Lung (tissue), 12 donors: ENCODE measurements around the gene GPC6. TPM values are rescaled to one million over a fixed set of nuclear protein-coding genes. Genes with fewer than 3 reads are reported as not detected.

Experiments used
- ATAC-seq: fragments of 200-7000 bp; cut with Tn5 transposase; one replicate; pipeline ENCODE4 v1.9.1; 2020; ENCODE audit warnings: moderate number of reproducible peaks; ENCODE audit not compliant: insufficient read depth, low FRiP score
- DNase-seq, 3 donors: peaks; one replicate each; pipeline ENCODE4 v3.0.0-alpha.2; 2013 to 2017
- H3K27ac ChIP-seq, 2 donors: one replicate each; pipeline ENCODE4 v1.5.1; 2013; ENCODE audit warnings: mild to moderate bottlenecking in 2 of 2, moderate library complexity in 2 of 2, control low read depth in 1 of 2, inconsistent platforms in 1 of 2, low read depth in 1 of 2, low read length in 1 of 2
- H3K27me3 ChIP-seq, 3 donors: one replicate each; pipeline ENCODE4 v1.5.1; 2013; ENCODE audit warnings: low read length in 2 of 3; ENCODE audit not compliant: control insufficient read depth in 3 of 3, insufficient read depth in 3 of 3
- H3K36me3 ChIP-seq, 4 donors: one replicate each; pipeline ENCODE4 v1.5.1; 2013; ENCODE audit warnings: low read length in 4 of 4, mild to moderate bottlenecking in 1 of 4, moderate library complexity in 1 of 4; ENCODE audit not compliant: control insufficient read depth in 4 of 4, insufficient read depth in 4 of 4
- H3K4me1 ChIP-seq, 5 donors: one replicate each; pipeline ENCODE4 v1.5.1; 2013; ENCODE audit warnings: low read length in 5 of 5, mild to moderate bottlenecking in 2 of 5, moderate library complexity in 1 of 5; ENCODE audit not compliant: control insufficient read depth in 5 of 5, insufficient read depth in 5 of 5
- H3K4me3 ChIP-seq: one replicate; pipeline ENCODE4 v1.5.1; 2013; ENCODE audit warnings: mild to moderate bottlenecking, control low read depth, moderate library complexity
- H3K9ac ChIP-seq, 2 donors: one replicate each; pipeline ENCODE4 v1.5.1; 2013; ENCODE audit warnings: low read length in 2 of 2, control low read depth in 1 of 2; ENCODE audit not compliant: insufficient read depth in 1 of 2
- H3K9me3 ChIP-seq, 4 donors: one replicate each; pipeline ENCODE4 v1.5.1; 2013; ENCODE audit warnings: low read length in 3 of 4, mild to moderate bottlenecking in 1 of 4, moderate library complexity in 1 of 4; ENCODE audit not compliant: control insufficient read depth in 4 of 4, insufficient read depth in 3 of 4
- CTCF ChIP-seq: IDR thresholded peaks from 2 replicates; pipeline ENCODE4 v1.5.1; 2012; ENCODE audit warnings: mild to moderate bottlenecking; ENCODE audit errors: control extremely low read depth, extremely low read depth
- WGBS, 2 donors: extraction: QIAGEN DNeasy Blood & Tissue Kit; methylation state at CpG; one replicate each; pipeline ENCODE4 v1.1.7; 2013; 5-methylcytosine and 5-hydroxymethylcytosine counted together
- polyA plus RNA-seq, 2 donors: library from polyadenylated mRNA; stranded (reverse); fragments of 200-250 nt; gene quantifications; one replicate each; pipeline ENCODE4 v1.2.1, GENCODE V29; 2013
- total RNA-seq, 2 donors: library from RNA; depleted of rRNA in 1 of 2; stranded (reverse); fragments of >200 nt in 1 of 2; gene quantifications; one replicate each; pipeline ENCODE4 v1.2.1, GENCODE V29; 2014 to 2021
- donor health status: control.
- donor health status: control.
- donor health status: Bipolar disorder and iron deficiency.
- donor health status: healthy.
- donor health status: DM: yes; HTN: yes; CAD: no.

The GPC6 gene
- total and polyA plus RNA-seq, 4 donors = 0.45 to 31.4 (median 4.8) TPM

- ATAC-seq = no peak
- Histone ChIP-seq H3K36me3 (no peaks in the 10 kb centered on the region), H3K4me3 (no peak overlapping the region)
These were observed 284.4 kb downstream of the GPC6 start for GRCh38 chr13:93511011-93511410.

GRCh38 chr13:93515267-93515666, 288.7 kb downstream of the GPC6 start:
- Histone ChIP-seq H3K36me3 (no peaks in the 10 kb centered on the region), H3K27me3 (no peaks in the 10 kb centered on the region), H3K27ac (no peak overlapping the region), H3K9ac (no peak overlapping the region), H3K9me3 (no peaks in the 10 kb centered on the region), H3K4me1 (no peaks in the 10 kb centered on the region), H3K4me3 (no peak overlapping the region)
- ATAC-seq (no peak), DNase-seq (no peak)
- TF ChIP-seq CTCF = no peak

More at GRCh38 chr13:93511011-93511410, 284.4 kb downstream of the GPC6 start:
- H3K27me3 ChIP-seq = no peaks in the 10 kb centered on the region
- WGBS, 2 donors = 49 to 50% methylated on average over 2 of the region's 2 CpGs
- H3K9me3 ChIP-seq = no peaks in the 10 kb centered on the region
- DNase-seq = no peak
- TF ChIP-seq CTCF = no peak
- H3K4me1 ChIP-seq = peaks cover 0 to 2% (median 0%) of the 10 kb centered on the region in 5 donors
- H3K9ac ChIP-seq = no peak overlapping the region
- H3K27ac ChIP-seq = no peak overlapping the region

- no peaks in the 10 kb centered on the region for H3K9me3 ChIP-seq
- DNase-seq (no peak), ATAC-seq (no peak)
- no peak overlapping the region for H3K9ac ChIP-seq
- H3K27ac ChIP-seq = no peak overlapping the region
- H3K4me1 ChIP-seq = no peaks in the 10 kb centered on the region
- H3K27me3 ChIP-seq = no peaks in the 10 kb centered on the region
- no peak overlapping the region for H3K4me3 ChIP-seq
- no peak for TF ChIP-seq CTCF
- no peaks in the 10 kb centered on the region for H3K36me3 ChIP-seq
These were observed 291.1 kb downstream of the GPC6 start for GRCh38 chr13:93517658-93518057.

GRCh38 chr13:93521307-93521706, 294.7 kb downstream of the GPC6 start:
- WGBS, 2 donors = 73 to 84% methylated on average over 2 of the region's 2 CpGs
- DNase-seq = no peak

More at GRCh38 chr13:93521307-93521706, 294.7 kb downstream of the GPC6 start:
- Histone ChIP-seq H3K27ac (no peak overlapping the region), H3K4me3 (no peak overlapping the region), H3K9me3 (no peaks in the 10 kb centered on the region), H3K27me3 (no peaks in the 10 kb centered on the region), H3K9ac (no peak overlapping the region), H3K36me3 (no peaks in the 10 kb centered on the region), H3K4me1 (no peaks in the 10 kb centered on the region)
- ATAC-seq = no peak
- TF ChIP-seq CTCF = no peak
